NOMO-1 (cell line): ENCODE measurements around the gene PXMP4.

ENCODE experiments used
- DNase-seq, 2 experiments: peaks; one replicate each; lab custom pipeline; 2025; ENCODE audit not compliant: unreplicated experiment in 2 of 2; lab: John Stamatoyannopoulos, UW

PXMP4 gene

DNA sequence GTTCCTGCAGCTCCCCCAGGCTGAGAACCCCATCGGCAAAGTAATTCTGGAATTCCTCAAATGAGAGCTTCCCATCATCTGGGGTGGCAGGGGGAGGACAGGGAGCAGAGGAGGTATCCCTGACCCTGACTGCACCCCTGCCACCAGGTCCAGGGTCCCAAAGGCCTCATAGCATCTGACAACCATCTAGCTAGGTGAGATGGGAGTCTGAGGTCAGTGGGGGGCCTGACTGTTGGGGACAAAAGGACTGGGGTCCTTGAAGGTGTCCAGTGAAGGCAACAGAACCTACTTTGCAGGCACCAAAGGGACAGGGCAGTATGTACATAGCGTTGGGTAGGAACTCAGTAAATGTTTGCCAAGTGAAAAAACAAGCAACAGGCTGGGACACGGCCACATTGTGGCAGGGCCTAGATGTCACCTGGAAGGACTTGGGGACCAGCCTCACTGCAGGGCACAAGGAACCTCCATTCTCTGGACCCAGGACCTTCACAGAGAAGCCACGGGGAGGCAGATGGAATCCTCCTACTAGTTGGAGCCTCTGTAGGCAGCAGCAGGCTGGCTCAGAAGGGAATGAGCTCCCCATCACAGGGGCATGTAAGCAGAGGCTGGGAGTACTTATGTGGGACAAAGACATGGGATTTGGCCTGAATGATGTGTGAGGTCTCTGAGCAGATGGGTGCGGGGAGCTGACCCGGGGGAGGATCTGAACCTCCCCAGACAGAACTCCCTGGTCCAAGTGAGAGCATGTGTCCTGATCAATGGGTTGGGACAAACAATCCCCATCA, 49.2 kb downstream of the PXMP4 start:
- DNase-seq = no peak

DNA sequence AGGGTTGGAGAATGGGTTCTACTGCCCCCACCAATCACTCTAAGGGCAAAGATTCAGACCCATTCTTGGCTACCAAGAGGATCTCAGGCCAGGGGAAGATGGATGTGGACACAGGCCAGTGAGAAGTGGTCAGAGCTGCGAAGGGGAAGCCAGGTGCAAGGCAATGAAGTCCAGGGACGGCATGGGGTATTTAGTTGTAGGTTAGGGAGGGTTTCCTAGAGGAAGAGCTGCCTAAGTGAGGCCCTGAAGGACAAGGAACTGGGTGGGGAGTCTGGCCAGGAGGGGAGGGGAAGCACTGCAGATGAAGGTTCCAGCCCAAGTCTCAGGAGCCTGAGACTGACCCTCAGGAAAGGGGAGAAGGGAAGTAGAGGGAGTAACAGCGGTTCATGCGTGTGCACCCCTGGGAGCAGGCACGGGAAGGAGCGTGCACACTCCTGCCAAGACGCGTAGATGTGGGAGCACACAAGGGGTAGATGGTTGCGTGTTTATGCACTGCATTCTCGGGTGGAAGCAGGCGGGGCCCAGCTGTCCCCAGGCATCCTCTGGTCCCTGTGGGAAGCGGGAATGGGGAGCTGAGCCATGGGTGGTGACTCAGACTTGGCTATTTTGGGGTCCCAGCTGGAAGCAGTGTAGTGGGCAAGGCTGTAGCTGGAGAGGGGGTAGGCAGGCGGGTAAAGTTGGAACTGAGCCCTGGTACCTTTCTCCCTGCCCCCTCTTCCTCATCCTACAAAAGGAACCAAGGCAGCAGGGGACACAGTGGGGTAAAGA, 50.1 kb downstream of the PXMP4 start:
- no peak for DNase-seq

DNA sequence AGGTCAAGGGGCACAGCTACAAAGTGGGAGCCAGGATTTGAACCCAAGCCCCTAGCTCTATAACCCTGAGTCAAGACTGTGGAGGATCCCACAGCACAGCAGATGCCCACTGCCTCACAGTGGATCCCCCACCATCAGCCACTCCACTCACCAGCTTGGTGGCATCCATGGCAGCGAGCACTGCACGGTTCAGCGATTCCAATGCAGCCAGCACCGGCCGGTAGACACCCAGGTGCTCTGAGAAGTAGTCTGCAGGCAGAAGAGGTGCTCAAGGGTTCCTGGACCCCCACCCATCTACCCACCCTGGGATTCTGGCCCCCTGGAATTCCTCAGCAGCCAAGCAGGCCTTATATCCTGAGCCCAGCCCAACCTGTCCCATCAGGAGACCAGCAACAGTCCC, 50.9 kb downstream of the PXMP4 start:
- DNase-seq = no peak

DNA sequence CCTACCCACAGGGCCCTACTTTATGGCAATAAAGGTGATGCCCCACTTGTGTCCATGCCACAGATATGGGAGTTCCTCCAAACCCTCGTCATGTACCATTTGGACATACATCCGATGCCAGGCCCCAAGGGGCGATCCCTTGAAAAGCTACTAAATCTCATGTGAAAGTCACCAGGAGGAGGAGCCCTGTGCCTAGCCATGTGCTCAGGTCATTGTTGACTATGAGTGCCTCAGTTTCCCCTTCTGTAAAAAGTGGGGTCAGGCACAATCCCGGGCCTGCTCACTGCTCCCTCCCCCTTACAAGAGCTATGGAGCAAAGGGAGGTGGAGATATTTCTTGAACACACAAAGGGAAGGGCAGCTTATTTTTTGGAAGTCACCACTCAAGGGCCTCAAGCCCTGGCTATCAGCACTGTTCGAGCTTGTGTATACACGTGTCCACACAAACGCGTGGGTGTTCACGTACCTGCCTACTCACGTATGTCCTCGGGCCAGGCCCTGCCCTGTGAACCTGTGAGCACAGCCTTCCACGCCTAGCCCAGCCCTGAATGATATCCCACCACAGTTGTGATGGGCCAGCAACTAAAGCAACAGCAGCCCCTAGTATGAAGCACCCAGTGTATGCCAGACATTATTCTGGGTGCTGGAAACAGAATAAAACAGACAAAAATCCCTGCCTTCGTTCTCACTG, 51.5 kb downstream of the PXMP4 start:
- DNase-seq = no peak

DNA sequence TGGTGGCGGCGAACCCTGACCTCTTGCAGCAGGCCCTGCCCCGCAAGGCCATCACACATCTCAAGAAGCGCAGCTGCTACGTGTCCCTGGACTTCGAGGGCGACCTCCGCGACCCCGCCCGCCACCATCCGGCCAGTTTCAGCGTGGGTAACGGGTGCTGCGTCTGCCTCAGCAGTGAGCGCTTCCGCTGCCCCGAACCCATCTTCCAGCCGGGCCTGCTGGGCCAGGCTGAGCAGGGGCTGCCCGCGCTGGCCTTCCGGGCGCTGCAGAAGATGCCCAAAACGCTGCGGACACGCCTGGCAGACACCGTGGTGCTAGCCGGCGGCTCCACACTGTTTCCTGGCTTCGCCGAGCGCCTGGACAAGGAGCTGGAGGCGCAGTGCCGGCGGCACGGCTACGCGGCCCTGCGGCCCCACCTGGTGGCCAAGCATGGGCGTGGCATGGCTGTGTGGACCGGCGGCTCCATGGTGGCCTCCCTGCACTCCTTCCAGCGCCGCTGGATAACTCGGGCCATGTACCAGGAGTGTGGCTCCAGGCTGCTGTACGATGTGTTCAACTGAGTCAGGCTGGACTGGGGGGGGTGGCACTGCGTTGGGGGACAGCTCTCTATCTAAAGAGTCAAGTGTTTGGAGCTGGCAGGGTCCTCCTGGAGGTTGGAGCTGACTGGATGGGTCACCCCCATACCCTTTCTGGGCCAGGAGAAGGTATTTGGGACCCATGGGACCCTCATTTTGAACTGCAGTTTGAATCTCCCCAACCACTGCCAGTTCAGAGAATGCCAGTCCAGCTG, 52.2 kb downstream of the PXMP4 start:
- DNase-seq = peak; percentile 68 to 80

DNA sequence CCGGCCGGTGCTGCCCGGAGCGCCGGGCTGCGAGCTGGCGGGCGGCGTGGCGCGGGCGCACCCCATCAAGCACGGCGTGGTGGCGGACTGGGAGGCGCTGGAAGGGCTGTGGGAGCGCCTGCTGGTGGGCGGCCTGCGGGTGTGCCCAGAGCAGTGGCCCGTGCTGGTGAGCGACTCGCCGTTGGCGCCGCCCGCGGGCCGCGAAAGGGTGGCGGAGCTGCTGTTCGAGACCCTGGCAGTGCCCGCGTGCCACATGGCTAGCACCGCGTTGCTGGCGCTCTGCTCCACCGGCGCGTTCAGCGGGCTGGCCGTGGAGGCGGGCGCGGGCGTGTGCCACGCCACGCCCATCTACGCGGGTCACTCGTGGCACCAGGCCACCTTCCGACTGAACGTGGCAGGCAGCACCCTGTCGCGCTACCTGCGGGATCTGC, 52.9 kb downstream of the PXMP4 start:
- no peak for DNase-seq

DNA sequence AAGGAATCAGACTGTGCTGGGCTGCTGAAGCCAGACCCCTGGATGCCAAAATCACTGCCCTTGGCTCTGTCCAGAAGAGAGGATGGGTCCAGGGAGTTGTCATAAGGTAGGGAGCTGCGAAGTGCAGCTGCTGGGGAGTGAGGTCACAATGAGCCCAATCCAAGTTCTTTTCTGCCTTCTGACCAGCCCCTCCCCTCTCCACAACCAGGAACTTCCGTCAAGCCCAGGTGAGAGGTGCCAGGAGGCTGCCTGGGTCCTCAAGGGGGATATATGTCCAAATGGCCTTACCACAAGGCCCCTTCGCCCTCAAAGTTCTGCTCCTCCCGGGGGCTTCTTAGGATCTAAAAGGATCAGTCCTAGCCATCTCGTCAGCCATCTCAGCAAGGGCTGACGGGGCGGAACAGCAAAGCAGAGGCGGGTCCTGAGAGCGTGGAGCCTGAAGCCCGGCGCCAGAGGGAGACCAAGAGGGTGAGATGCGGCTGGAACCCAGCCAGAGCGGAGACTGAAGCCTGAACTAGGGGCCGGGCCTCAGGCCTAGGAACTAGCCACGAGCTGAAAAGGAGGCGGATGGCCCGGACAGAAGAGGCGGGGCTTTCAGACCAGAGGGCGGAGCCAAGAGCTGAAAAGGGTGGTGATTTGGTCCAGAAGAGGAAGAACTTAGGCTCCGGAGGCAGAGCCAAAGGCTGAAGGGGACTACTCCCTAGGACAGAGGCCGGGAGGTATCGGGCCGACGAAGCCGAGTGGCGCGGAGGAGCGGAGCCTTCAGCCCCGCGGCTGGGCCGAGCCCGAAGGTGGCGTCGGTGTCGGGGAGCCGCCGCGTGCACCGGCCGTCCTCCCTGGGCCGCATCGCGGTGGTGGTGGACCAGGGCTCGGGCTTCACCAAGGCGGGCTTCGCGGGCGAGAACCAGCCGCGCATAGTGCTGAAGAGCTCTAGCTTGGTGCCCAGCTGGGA, 53.5 kb downstream of the PXMP4 start, which contains the start of gene ACTL10:
TSS of gene ACTL10 (plus strand) at position 651 of the 952 bp plus-strand sequence. CDS start 555 bp downstream, outside the sequence.
- peak; percentile 99 for DNase-seq

DNA sequence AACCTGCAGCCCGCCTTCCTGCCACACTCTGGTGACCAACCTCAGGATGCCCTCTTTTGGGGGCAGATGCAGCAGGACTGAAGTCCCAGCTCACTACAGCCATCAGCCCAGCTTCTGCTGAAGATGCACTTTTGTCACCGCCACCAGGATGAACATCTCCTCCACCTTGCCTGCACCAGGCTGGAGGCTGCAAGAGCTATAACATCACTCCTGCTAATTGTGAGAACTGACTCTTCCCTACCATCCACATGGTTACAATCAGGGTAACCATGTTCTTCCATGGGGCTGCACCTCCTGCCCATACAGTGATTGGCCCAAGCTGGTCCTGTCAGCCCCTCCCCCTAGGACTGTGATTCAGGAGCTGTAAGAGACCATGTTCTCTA, 55.4 kb downstream of the PXMP4 start:
- no peak for DNase-seq

DNA sequence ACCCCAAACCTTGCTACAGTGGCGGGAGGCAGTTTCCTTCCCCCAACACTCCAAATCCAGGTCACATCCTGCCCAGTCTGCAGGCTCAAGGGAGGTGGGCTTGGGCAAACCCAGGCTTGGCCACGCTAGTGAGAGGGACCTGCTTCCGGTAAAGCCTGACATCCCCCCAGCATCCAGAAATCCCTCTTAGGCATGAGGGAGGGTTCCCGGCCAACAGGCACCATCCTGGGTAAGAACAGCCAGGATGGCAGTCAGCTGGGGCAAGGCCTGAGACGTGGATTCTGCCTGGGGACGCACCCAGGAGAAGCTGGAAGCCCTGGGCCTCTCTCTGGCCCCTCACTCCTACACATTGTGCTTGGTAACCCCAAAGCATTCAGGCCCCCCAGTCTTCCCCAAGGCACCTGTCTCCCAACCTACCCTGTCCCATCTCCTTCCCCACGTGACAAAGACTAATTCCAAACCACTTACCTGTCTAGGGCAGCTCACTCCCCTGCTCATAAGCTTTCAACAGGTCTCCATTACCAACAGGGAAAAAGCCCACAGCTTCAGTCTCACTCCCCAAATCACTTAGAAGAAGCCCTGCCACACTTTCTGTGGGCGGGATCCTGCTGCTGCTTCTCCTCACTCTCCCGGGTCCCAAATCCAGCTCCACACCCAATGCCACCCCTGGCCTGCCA, 55.9 kb downstream of the PXMP4 start:
- no peak for DNase-seq

DNA sequence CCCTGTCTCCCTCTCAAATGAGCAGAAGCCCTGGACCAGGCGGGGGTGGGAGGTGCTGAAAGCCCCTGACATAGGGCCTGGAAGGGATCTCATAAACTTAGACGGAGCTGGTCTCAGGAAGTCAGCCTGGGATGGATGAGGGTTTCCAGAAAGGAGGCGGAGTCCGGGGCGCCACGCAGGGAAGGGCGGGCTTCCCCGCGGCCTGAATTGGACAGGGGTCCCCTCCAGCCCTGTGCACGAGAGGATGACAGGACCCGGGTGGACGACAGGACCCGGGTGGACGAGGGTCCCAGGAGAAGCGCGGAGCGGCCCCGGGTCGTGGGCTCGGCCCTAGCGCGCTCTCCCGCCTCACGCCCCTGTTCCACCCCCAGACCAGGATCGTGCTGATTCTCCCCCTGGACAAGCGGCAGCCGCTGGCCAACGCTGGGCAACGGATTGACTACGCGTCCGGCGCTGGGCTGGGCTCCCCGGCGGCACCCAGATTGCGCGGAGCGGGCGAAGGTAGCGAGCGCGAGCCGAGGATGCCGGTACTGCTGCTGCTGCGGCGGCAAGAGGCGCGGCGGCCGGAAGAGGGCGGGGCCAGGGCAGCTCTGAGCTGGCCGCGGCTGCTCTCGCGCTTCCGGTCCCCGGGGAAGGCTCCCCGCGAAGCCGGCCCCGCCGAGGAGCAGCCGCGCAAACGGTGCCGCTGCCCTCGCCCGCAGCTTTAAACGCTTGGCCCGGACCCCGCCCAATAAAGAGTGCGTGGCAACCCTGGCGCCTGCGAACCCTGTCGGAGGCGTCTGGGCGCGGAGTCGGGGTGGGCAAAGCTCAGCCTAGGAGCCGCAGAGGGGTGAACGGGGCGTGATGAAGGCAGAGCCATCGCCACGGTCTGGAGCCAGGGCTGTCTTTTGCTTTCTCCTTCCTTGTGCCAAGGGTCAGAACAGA, 56.7 kb downstream of the PXMP4 start:
- DNase-seq = peak; percentile 75 to 92

DNA sequence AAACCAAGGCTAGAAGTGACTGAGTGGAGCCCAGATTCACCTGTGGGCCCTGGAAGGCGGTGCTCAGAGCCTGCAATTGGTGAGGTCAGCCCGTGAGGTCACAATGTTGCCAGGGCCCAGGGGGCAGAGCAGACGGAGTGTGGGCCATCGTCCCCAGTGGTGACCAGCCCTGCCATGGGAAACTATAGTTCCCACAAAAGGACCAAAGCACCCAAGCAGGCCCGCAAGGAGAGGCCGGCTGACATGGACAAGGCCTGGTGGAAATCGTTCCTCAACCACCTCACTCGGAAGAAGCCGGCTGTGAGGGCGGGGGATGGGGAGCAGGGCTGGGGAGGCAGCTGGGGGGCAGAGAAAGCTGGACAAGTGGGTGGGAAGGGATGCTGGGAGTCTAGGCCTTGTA, 57.9 kb downstream of the PXMP4 start, which contains the start of gene C20orf144:
TSS of gene C20orf144 (plus strand) at position 156 of the 400 bp plus-strand sequence. CDS start at position 175, 19 bp downstream.
- no peak for DNase-seq

DNA sequence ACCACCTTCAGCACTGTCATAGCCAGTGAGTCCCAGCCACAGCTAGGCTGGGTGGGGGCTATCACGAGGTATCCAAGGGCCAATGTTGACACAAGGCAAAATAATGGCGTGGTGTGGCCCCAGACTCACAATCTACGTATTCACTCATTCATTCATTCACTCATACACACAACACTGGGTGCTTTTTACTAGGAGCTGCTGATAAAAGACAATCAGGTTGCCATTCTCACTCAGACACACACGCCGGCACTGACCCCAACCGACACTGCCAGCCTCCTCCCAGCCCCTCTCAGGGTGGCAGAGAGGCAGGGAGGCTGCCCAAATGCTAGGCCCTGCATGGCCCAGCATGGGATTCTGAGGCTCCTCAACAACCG, 59.4 kb downstream of the PXMP4 start:
- DNase-seq = no peak

DNA sequence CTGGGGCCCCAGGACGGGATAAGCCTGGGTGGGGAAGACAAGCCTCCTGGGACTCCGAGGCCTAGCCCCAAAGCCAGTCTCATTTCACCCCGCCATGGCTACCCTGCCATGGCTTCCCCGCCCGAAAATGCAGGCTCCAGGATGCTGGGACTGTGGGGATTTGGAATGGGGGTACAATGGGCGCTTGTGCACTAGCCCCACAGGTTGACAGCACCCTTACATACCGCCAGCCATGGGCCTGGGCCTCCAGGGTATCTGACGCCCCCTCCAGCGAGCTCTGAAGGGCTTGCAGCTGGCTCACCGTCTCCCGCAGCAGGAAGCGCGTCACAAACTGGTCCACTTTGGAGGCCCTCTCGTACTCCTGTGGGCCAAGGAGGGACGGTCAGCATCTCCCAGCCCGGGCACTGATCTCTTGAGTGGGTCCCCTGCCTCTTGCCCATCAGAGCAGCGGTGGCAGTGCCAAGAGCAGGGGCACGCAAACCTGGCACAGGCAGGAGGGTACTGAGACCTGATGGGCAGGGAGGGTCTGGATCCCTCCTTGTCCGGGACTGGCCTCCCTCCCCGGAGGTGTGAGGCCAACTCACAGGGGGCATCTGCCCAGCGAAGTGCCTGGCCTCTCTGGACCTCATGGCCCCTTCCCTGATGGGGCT, 60.0 kb downstream of the PXMP4 start:
- no peak for DNase-seq

DNA sequence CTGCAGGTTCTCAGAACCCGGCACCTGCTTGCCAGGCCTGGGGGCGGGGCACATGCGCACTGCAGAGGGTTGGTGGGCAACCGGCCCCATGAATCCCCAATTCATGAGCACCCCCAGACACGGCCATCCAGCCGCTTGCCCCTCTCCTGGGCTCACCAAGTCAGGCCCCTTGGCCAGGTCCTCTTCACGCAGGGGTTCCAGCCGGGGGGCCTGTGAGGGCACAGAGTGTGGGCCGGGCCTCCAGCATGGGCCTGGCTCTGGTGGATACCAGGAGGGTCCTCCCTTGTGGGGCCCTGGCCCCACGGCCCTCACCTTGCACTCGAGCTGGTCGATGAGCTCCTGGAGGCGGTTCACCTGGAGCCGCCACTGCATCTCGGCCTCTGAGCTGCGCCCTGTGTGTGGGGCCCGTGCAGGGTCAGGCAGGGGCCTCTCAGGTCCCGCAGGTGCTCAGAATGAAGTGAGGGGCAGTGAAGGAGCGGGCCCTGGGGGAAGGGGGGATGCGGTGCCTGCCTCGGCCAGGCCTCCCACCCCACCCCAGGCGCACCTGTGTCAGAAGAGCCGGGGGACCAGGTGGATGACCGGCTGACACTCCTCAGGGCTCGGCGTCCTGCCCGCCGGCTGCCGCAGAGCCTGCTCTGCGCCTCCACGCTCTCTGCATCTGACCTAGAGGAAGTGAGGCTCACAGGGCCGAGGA, 60.6 kb downstream of the PXMP4 start:
- no peak for DNase-seq

DNA sequence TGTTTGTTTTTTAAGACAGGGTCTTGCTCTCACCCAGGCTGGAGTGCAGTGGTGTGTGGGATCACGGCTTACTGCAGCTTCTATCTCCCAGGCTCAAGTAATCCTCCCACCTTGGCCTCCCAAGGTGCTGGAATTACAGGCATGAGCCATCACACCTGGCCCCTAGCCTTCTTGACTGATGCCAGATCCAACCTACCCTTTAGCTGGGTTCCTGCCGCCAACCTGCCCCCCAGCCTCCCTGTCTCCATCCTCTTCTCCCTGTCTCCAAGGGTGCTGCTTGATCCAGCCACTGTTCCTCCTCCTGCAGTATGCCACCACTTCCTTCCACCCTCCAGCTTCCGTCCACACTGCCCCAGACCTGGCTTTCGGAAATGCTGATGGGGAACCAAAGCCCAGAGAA, 61.2 kb downstream of the PXMP4 start:
- no peak for DNase-seq

DNA sequence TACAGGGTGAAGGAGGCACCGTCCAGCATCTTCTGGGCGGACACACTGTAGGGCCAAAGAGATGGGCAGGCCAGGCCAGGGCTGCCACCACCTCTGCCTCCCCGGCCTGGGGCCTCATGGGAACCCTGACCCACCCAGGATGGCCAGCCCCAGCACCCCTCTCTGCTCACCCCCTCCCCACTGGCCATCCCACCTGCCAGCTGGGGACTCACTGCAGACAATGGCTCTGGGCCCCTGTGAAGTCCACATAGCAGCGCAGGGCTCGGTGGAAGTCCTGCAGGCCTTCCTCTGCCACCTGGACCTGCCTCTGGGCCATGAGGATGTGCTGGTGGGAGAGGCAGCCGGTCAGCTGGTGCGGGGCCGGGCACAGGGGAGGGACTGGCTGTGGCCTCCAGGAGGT, 61.6 kb downstream of the PXMP4 start:
- no peak for DNase-seq

DNA sequence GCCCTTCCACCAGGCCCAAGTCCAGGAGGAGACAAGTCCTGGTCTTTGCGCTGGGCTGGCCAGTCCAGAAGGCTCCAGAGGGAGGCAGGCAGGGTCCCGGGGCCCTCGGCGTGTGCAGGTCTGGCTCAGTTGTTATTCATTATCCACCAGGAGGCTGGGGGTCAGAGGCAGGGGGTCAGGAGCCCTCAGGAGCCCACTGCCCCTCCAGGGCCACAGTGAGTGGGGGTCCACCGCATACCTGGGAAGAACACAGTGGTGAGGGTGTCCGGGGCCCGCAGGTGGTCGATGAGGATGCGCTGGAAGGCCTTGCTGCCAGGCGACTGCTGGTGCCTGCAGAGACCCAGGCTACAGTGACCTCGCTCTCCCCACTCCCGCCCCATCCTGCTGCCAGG, 62.4 kb downstream of the PXMP4 start:
- no peak for DNase-seq
